Measurements from ENCODE around the gene FCAMR.

Gene FCAMR

GRCh38 chr1:206955476-206956451 lies 14.5 kb downstream of the FCAMR start:
- no peak for DNase-seq

GRCh38 chr1:206954459-206955342 lies 15.6 kb downstream of the FCAMR start:
- no peak for DNase-seq

GRCh38 chr1:206953626-206954025 lies 16.6 kb downstream of the FCAMR start:
- DNase-seq = no peak

- DNase-seq = no peak
Measured at GRCh38 chr1:206953126-206953525, 17.1 kb downstream of the FCAMR start.

GRCh38 chr1:206952171-206952570 lies 18.1 kb downstream of the FCAMR start:
- no peak for DNase-seq

- DNase-seq = no peak
Measured at GRCh38 chr1:206951318-206952100, 18.8 kb downstream of the FCAMR start.

GRCh38 chr1:206949641-206950040 lies 20.6 kb downstream of the FCAMR start:
- DNase-seq = no peak

- no peak for DNase-seq
Measured at GRCh38 chr1:206949208-206949607, 21.1 kb downstream of the FCAMR start.

GRCh38 chr1:206947255-206947654 lies 23.0 kb downstream of the FCAMR start:
- no peak for DNase-seq

GRCh38 chr1:206946261-206946660 lies 24.0 kb downstream of the FCAMR start, which contains the start of gene PIGR:
PIGR (minus strand) TSS chr1:206946466; CDS start chr1:206940531, 5,935 bp downstream.
- no peak for DNase-seq

GRCh38 chr1:206945779-206946178 lies 24.5 kb downstream of the FCAMR start:
- DNase-seq = no peak

GRCh38 chr1:206944703-206945102 lies 25.6 kb downstream of the FCAMR start:
- no peak for DNase-seq

- no peak for DNase-seq
Measured at GRCh38 chr1:206941766-206942418, 28.4 kb downstream of the FCAMR start.

- DNase-seq = no peak
Measured at GRCh38 chr1:206940588-206940936, 29.7 kb downstream of the FCAMR start.

GRCh38 chr1:206939841-206940587 lies 30.2 kb downstream of the FCAMR start:
- no peak for DNase-seq

- no peak for DNase-seq
Measured at GRCh38 chr1:206939131-206939530, 31.1 kb downstream of the FCAMR start.

- no peak for DNase-seq
Measured at GRCh38 chr1:206937425-206937824, 32.8 kb downstream of the FCAMR start.

GRCh38 chr1:206935491-206936067 lies 34.7 kb downstream of the FCAMR start:
- no peak for DNase-seq

GRCh38 chr1:206933333-206933945 lies 36.8 kb downstream of the FCAMR start:
- no peak for DNase-seq

GRCh38 chr1:206932177-206932576 lies 38.1 kb downstream of the FCAMR start:
- no peak for DNase-seq

- no peak for DNase-seq
Measured at GRCh38 chr1:206931709-206932108, 38.6 kb downstream of the FCAMR start.

Measured in NCI-H1436 (cell line).